Erythroblast (primary cell): ENCODE data around the gene STK17B.
A peak's percentile ranks its signal among the peaks of the same experiment; 100 is the strongest.

Source experiments
- DNase-seq, 2 experiments: peaks; one replicate each; lab custom pipeline; 2025; lab: John Stamatoyannopoulos, UW
- GATA1 ChIP-seq: IDR thresholded peaks from 2 replicates; pipeline ENCODE4 v1.6.1; 2011; ENCODE audit warnings: low read depth, mild to moderate bottlenecking, control low read depth, low read length, moderate library complexity
- POLR2A ChIP-seq: IDR thresholded peaks from 2 replicates; pipeline ENCODE4 v1.6.1; 2011; ENCODE audit warnings: mild to moderate bottlenecking, low read length

STK17B gene

DNA sequence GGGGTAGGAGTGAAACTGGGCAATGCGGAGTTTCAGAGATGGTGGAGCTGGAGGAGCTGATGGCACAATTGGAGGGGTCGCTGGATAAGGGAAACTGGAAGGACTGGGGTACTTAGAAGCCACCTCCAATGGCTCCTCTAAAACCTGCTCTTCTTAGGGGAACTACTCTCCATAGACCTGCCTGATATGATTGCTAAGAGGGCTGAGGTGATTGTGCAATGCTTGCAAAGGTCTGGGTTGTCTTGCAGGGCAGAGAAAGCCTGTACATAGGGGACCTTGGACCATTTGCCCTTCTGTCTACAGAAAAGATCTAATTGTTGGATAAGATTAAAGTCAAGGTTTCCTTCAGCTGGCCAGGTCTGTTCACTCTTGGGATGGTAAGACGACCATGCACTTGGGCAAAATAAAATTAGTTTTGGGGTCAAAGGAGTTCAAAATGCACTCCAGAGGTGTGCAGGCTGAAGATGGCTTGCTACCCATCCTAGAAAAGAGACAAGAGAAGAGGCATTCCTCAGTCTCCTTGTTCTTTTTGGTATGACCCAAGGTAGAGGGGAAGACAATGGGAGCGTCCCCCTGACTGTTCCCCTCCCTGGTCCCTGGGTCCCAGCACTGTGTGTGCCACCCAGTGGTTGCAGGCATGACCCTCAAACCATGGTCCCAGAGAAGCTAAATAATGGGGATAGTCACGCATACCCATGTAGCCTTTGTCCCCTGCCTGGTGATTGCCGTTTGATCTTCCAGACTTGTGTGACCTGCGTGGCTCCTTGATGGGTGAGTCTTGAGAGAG, 41.1 kb downstream of the STK17B start:
- TF ChIP-seq GATA1 (no peak), POLR2A (no peak)

DNA sequence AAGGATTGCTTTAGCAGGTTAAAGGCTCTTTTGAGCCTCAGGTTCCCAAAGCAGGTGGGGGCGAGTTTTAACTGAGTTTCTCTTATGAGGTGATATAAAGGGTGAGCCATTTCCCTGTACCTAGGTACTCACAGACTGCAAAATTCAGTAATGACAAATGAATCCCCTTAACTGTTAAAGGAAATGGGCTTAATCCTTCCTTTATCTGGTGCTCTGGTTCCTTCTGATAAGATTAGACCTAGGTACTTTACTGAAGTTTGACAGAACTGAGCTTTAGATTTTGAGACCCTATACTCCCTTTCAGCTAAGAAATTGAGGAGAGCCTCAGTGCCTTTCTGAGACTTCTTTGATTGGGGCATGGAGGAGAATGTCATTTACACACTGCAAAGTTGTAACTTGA, 42.6 kb downstream of the STK17B start:
- DNase-seq, result no peak
- TF ChIP-seq GATA1 (no peak), POLR2A (no peak)

More for the DNA sequence above, 41.1 kb downstream of the STK17B start:
- DNase-seq, result peak; percentile 9 to 20

DNA sequence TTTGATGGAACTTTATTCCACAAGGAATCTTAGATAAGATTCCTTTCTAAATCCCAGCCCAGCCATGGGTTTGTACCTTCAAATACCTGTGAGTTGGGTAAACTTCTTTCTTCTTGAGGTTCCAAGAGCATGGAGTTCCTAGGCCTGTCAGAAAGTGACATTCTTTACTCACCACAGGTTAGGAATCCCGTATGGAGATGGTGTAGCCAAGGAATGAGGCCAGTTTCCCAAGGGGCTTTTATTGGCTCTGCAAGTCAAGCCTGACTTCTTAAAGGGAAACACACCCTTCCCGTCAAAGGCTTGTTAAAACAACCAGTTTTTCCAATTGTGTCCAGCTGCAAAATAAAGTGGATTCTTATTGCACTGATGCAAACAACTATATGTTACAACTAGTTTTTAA, 45.8 kb downstream of the STK17B start:
- DNase-seq, result no peak
- no peak for TF ChIP-seq POLR2A

GRCh38 chr2:196123679-196124373, 47.6 kb downstream of the STK17B start:
- TF ChIP-seq GATA1 (no peak), POLR2A (no peak)
- DNase-seq, result peak in 1 of 2 experiments; percentile 56

DNA sequence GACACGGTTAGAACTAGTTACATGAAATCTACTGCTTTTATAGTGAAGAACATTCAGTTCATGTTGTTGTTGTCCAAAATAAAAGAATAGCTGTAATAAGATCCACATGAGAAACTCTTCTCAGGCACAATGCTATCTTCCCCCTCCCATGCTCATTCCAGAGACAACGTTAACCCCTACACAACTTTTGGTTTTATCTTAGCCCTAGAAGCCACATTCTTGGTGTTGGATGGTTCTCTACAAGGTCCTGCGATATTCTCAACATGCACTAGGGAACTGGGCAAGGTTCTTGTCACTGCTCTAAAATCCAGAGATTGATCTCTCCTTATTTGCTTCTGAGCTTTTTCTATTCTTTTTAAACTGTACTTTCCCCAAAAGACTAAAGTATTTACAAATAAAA, 51.5 kb downstream of the STK17B start:
- no peak for DNase-seq
- no peak for TF ChIP-seq GATA1
- TF ChIP-seq POLR2A, result no peak

GRCh38 chr2:196117214-196117705, 54.1 kb downstream of the STK17B start:
- no peak for DNase-seq
- no peak for TF ChIP-seq POLR2A
- TF ChIP-seq GATA1, result no peak

GRCh38 chr2:196113061-196113974, 58.1 kb downstream of the STK17B start:
- TF ChIP-seq GATA1 (no peak), POLR2A (no peak)
- no peak for DNase-seq

- no peak for DNase-seq
- TF ChIP-seq GATA1 (no peak), POLR2A (no peak)
These were observed 58.9 kb downstream of the STK17B start for GRCh38 chr2:196112418-196113034.

GRCh38 chr2:196108604-196109003, 62.8 kb downstream of the STK17B start:
- DNase-seq, result no peak
- TF ChIP-seq POLR2A (no peak), GATA1 (no peak)

DNA sequence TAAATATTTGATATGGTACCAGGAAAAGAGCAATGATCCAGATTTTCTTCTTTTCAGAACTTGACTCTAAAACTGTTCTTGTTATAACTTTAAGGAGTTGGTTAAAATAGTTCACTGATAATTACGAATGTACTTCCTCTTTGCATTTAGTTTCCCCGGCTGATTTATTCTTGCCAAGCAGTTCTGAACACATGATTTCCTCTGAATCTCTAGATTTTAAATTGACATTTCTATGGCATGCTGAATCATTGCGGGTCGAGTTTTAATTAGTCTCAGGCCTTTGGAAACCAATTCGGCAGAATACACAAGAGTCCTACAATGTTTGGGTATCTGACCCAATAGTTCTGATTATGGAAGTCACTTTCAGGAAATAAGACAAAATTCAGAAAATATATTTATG, 65.4 kb downstream of the STK17B start:
- DNase-seq, result no peak
- TF ChIP-seq GATA1, result no peak
- TF ChIP-seq POLR2A, result no peak

DNA sequence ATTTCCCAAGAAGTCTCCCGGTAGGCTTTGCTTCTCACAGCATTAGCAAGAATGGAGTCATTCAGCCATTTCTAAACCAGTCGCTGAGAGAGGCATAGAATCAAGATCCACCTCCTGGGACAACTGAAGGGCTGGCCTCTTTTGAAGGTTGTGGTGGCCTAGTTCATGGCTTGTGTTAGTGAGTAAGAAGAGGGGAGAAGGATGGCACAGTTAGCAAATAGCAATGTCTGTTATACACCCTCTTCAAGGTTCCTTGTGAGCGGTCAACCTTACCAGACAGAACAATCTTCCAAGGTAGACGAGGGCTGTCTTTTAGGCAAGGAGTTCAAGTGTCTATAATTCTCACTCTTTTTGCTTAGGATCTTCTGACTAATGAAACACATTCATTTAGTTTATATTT, 67.3 kb downstream of the STK17B start:
- no peak for DNase-seq
- no peak for TF ChIP-seq GATA1
- TF ChIP-seq POLR2A, result no peak

DNA sequence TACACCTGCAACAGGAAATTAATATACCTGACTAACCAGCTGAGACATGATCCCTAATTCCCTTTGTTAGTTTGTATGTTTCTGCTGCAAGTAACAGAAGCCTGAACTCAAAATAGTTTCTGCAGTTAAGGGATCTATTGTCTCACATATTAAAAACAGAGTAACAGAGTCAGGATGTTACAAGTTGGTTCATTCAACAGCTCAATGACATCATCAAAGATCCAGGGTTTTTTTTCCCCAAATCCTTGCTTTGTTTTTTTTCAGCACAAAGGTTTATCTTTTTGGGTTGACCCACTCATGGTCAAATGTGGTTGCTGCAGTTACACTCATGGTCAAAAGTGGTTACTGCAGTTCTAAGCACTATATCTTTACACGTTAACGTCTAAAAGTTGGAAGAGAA, 67.8 kb downstream of the STK17B start:
- no peak for DNase-seq
- TF ChIP-seq GATA1 (no peak), POLR2A (no peak)

DNA sequence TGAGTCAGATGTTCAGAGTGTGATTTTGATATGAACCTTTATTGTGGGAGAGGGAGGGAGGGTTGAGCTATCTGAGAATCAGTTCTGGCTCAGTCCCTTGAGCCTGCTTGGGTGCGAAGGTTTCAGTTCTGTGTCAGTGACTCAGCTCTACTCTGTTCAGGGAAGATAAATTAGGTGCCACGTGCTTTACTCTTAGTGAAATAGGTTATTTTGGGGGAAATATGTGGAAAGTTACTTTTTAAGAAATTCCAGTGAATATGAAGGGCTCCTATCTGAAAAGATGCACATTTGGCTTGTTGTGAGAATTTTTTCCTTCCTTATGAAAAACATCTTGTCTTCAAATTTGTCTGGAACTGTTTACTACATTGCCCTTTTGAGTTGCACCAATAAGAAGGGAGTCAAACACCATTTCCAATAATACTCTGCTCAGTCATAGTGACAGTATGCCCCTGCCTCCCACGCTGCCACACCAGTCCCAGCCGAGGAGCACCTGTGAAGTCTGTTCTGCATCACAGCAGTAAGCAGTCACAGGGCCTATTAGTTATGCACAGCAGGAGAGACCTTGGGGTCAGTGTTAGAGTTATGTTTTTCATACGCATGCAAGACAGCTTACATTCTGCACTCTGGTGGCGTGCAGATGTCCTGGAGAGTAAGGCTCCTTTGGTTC, 69.9 kb downstream of the STK17B start:
- TF ChIP-seq GATA1 (no peak), POLR2A (no peak)
- peak; percentile 56 to 64 for DNase-seq
